HG02623 (cell line): ENCODE data around the gene SIRPB1.
"Not testable (repeated sequence)": the region's sequence is repeated elsewhere in the genome, so short reads cannot be mapped to it uniquely, and the experiment has no call there.

Source experiments
- ATAC-seq: cut with Tn5 transposase; IDR thresholded peaks from one replicate; pipeline ENCODE4 v1.9.1; 2021; ENCODE audit warnings: moderate library complexity; ENCODE audit not compliant: unreplicated experiment

Gene SIRPB1

DNA sequence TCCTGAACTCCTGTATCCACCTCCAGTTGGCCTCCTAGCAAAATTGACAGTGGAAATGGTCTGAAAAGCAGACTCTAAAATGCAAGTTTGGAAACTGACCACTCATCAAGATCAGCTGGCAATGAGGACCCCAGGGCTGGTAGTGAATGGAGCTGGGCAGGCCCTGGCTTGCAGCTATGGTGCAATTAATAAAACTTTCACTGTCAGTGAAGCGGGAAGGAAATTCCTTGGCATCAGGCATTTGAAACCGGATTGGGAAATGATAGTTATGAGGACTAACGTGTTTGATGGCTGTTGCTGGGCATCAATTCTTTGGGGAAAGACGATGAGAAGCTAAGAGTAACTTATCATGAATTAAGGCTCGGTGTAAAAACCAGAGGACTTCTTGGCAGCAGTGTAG is 19.1 kb downstream of the SIRPB1 start:
- no peak for ATAC-seq

DNA sequence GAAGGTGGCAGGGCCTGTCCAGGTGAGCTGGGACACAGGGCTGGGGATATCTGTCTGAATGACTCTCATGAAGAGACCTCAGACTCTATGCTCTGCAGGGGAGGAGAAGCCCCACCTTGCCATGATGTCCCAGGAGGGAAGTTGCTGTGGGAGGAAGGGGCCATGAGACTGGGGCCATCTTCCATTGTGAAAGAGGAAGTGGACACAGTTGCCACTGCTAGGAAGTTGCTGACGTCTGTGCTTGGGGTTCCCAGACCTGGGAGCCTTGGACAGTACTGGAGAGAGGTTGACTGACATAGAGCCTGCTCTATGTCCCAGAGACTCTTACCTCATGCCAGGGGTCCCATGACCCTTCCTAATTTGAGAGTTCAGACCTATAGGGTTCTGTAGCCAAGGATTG is 24.5 kb downstream of the SIRPB1 start:
- no peak for ATAC-seq

DNA sequence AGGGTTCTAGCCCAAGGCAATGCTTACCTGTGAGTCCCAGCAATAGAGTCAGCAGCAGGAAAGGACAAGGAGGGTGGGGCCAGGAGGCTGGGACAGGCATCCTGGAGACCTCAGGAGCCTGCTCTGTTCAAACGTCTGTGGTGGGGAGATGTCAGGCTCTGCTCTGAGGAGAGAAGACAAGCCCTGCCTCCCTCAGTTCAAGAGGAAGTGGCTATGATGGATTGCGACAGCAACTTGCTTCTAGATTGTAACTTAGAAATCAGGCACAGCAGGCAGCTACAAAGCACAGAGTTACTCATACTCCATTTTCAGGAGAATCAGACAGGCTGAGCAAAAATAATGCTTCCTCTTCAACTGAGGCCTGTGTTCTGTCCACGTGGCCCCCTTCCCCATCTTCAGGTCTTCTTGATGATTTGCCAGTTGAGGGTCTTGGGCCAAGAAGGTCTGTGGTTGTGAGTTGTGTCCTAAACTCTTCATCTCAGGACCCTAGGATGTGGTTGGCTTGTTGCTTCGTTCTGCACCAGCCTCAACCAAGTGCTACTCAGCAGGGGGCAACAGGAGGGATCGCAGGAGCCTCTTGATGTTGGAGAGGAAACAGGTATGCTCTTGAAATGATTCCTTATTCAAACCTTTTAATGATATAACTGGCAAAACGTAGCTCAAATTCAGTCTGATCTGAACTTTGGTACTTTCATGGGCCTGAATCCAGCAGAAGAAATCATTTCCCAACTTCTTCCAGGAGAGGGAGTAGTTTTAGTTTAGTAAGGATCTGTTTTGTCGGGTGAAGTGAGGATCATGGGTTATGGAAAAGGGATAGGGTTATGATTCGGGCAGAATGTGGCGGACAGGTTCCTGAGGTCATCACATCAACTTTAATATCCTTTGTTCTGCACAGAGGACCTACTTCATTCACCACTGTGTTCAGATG is 31.0 kb downstream of the SIRPB1 start:
- no peak for ATAC-seq

DNA sequence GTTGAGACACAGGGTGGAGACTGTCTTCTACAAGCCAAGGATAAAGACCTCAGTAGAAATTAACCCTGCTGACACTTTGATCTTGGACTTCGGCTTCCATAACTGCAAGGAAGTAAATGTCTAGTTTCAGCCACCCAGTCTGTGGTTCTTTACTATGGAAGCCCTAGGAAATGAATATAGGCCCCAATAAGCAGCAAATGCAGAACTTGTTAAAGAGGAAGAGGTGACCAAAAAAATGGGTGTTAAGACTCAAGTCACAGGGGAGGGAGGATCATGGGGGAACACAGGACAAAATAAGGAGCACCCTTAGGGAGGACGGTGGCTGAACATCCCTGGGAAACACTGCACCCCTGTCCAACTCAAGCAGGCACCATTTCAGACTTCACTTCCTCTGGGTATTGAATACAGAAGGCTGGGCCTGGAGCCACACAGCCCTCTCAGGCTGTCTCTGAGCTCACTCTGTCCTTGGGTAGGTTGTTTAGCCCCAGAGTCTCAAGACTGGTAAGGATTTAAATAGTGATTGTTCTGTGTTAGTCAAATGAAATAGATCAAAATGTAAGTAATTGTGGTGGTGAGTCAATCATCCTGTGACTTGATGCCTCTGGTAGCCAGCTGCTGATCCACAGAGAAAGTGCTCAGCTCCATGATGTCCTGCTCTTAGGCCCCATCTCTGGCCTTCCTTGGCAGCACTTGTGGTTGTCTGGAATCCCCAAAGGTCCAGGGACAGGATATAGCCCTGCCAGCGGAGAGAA is 31.9 kb downstream of the SIRPB1 start:
- no peak for ATAC-seq

DNA sequence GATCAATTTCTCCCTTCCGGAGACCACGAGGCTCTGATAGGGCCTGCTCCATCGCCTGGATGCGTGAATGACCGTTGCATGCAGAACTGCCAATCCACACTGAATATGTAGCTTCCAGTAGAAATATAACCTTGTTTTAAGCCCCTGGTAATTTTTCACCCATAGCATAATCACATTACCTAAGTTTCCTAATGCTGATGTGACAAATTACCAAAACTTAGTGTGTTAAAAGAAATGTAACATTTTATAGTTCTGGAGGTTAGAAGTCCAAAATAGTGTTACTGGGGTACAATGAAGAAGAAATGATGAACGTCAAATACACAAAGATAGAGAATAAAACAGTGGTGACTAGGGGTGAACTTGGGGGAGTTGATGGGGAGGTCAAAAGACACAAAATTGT is 40.3 kb downstream of the SIRPB1 start:
- ATAC-seq, result no peak

DNA sequence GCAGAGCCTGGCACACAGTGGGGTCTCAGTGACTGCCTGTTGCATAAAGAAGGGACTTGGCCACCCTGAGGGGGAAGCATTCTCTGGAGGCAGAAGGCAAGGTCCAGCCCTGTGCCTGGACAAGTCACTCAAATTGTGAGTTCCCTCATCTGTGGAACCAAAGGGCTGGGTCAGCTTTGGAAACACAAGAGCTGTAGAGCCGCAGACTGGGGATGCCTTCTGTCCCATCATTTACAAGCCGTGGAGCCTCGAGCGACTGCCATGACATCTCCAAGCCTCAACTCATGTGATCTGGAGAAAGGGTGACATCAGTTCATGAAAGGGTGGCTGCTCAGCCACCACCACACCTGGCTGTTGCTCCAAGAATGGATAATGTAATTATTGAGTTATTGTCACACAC is 41.9 kb downstream of the SIRPB1 start:
- no peak for ATAC-seq

DNA sequence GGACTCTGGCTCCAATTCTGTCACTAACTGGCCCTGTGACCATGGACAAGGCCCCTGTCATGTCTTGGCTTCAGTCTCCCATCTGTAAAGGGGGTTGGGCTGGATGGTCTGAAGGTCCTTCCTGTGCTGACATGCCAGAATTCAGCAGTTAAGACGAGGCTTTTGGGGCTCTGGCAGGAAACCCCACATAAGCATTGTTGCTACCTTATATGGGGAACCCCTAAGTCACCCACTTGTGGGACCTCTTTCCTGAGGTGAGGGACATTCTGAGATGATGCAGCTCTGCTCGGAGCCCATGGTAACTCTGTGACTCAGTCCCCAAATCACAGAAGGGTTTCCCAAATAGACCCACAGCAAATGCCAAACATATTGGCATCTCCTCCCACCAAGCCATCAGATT is 42.5 kb downstream of the SIRPB1 start:
- ATAC-seq, result not testable (repeated sequence)

DNA sequence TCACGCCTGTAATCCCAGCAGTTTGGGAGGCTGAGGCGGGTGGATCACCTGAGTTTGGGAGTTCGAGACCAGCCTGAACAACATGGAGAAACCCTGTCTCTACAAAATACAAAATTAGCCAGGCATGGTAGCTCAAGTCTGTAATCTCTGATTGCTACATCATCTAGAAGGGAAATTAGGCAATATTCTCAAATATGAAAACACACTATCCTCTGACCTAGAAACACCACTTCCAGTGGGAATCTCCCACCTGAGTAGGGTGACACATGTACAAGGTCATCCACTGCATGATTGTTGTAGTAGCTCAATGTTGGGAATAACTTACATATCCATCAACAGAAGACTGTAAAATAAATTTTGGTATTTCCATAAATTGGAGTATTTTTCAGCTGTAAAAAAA is 43.2 kb downstream of the SIRPB1 start:
- no peak for ATAC-seq

DNA sequence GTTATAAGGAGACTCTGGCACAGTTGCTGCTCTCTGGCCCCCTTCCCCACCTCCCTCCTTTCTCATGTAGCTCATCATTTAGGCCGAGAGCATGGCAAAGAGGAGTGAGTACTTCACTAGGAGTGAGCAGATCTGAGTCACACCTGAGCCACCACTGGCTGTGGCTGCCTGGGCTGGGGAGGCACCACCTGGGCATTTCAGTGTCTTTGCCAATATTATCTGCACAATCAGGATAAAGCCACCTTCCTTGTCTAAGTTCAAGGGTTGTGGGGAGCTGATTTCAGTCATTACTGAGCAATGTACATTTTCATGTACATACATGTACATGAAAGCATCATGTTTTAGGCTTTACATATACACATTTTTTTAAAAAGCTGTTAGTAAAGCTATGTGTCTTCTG is 43.8 kb downstream of the SIRPB1 start:
- not testable (repeated sequence) for ATAC-seq

DNA sequence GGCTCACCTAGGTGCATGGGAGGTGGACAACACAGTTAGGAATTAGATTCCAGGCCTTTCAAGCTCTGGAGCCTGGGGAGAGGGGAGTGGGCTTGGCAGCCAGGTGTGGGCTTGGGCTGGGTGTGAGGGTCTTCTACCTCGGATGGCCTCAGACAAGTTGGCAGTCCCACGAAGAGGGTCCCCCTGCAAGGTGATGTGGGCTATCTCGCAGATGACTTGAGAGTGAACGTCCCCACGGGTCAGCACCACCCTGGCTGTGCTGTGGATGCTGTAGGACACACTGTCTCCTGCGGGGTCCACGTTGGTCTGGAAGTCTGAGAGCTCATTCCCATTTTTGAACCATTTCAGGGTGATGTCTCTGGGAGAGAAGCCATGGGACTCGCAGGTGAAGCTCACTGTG is 48.2 kb downstream of the SIRPB1 start:
- not testable (repeated sequence) for ATAC-seq
